WTC11 (cell line): ENCODE results near the gene LRRC37A2.
"Not testable (repeated sequence)": the region's sequence is repeated elsewhere in the genome, so short reads cannot be mapped to it uniquely, and the experiment has no call there.

Experiments used
- ATF2 ChIP-seq: sonication (generic); formaldehyde crosslinking; IDR thresholded peaks from 2 replicates; pipeline ENCODE4 v1.8.1; 2022; ENCODE audit warnings: low read depth, missing genetic modification reagents, borderline replicate concordance
- ATF3 ChIP-seq: sonication (generic); formaldehyde crosslinking; conservative IDR thresholded peaks from 2 replicates; pipeline ENCODE4 v1.8.1; 2022; ENCODE audit warnings: mild to moderate bottlenecking, missing genetic modification reagents
- CTCF ChIP-seq: fragments of 200-600 bp; IDR thresholded peaks from 2 replicates; pipeline ENCODE4 v1.8.0; 2022; ENCODE audit warnings: antibody characterized with exemption
- E2F5 ChIP-seq: sonication (generic); formaldehyde crosslinking; IDR thresholded peaks from 2 replicates; pipeline ENCODE4 v1.8.1; 2022; ENCODE audit warnings: mild to moderate bottlenecking, moderate library complexity, missing genetic modification reagents
- ESRRA ChIP-seq: sonication (generic); formaldehyde crosslinking; IDR thresholded peaks from 2 replicates; pipeline ENCODE4 v1.8.1; 2022; ENCODE audit warnings: mild to moderate bottlenecking, missing genetic modification reagents, borderline replicate concordance
- IRF2 ChIP-seq: sonication (generic); formaldehyde crosslinking; IDR thresholded peaks from 2 replicates; pipeline ENCODE4 v1.8.0; 2022; ENCODE audit warnings: low read depth, missing genetic modification reagents, borderline replicate concordance
- MXD4 ChIP-seq: fragments of 250-450 bp; sonication (Bioruptor Pico); IDR thresholded peaks from 2 replicates; pipeline ENCODE4 v1.8.0; 2021; ENCODE audit warnings: mild to moderate bottlenecking, moderate library complexity, borderline replicate concordance
- NFYB ChIP-seq: sonication (generic); formaldehyde crosslinking; conservative IDR thresholded peaks from 2 replicates; pipeline ENCODE4 v1.8.0; 2022; ENCODE audit warnings: low read depth, missing genetic modification reagents
- SP1 ChIP-seq: sonication (generic); formaldehyde crosslinking; conservative IDR thresholded peaks from 2 replicates; pipeline ENCODE4 v1.8.1; 2022; ENCODE audit warnings: missing genetic modification reagents
- TEAD4 ChIP-seq: sonication (generic); formaldehyde crosslinking; IDR thresholded peaks from 2 replicates; pipeline ENCODE4 v1.8.0; 2022; ENCODE audit warnings: mild to moderate bottlenecking, missing genetic modification reagents
- USF1 ChIP-seq: sonication (generic); formaldehyde crosslinking; IDR thresholded peaks from 2 replicates; pipeline ENCODE4 v1.8.0; 2022; ENCODE audit warnings: mild to moderate bottlenecking, missing genetic modification reagents
- USF2 ChIP-seq: sonication (generic); formaldehyde crosslinking; IDR thresholded peaks from 2 replicates; pipeline ENCODE4 v1.8.1; 2023; ENCODE audit warnings: mild to moderate bottlenecking, missing genetic modification reagents, moderate library complexity
- ZNF121 ChIP-seq: sonication (generic); formaldehyde crosslinking; IDR thresholded peaks from 2 replicates; pipeline ENCODE4 v1.8.0; 2023; ENCODE audit warnings: missing genetic modification reagents
- ZNF317 ChIP-seq: sonication (generic); formaldehyde crosslinking; IDR thresholded peaks from 2 replicates; pipeline ENCODE4 v1.8.1; 2023; ENCODE audit warnings: low read depth, mild to moderate bottlenecking, moderate library complexity, missing genetic modification reagents, borderline replicate concordance

- not testable (repeated sequence) for TF ChIP-seq ZNF121 (CRISPR knock-in tag); CTCF; ATF3 (CRISPR knock-in tag); ATF2; MXD4 (CRISPR knock-in tag); TEAD4 (CRISPR knock-in tag); ZNF317 (CRISPR knock-in tag); ESRRA (CRISPR knock-in tag); NFYB; USF2 (CRISPR knock-in tag); USF1 (CRISPR knock-in tag); SP1 (CRISPR knock-in tag); E2F5 (CRISPR knock-in tag); IRF2 (CRISPR knock-in tag)
Observed at GRCh38 chr17:46474489-46474888, 37.8 kb upstream of the LRRC37A2 start.
